GM12865 (cell line): ENCODE results near the gene ROBO1.

ENCODE experiments used
- DNase-seq: peaks from one replicate; pipeline ENCODE4 v3.0.0; 2010; ENCODE audit warnings: low read depth
- H3K4me3 ChIP-seq: 2 replicates; pipeline ENCODE4 v1.5.1; 2011; ENCODE audit warnings: mild to moderate bottlenecking, low read depth, low read length, control low read depth
- TF ChIP-seq, protein P1 (sequence below): IDR thresholded peaks from 2 replicates; pipeline ENCODE4 v1.5.1; 2011; ENCODE audit warnings: low read length, control low read depth, low read depth, inconsistent platforms; ENCODE audit not compliant: insufficient read depth; ENCODE audit errors: missing control alignments

The ROBO1 gene

DNA sequence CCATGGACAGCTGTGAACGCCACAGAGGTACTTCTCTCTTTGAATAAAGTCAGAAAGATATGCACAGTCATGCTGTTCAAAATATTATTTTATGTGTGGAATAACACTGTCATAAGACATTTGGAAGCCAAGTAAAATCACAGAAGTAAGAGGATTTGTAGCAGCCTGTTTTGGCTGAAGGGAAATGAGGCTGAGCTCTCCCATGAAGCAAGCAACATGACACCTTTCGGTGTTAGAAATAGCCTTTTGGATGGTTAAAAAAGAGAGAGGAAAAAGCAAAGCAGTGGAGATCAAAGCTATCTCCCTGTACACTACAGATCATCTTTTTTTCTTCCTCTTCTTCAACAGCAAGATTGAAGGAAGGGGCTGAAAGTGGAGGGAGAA lies 755.3 kb downstream of the ROBO1 start:
- TF ChIP-seq, protein P1, sequence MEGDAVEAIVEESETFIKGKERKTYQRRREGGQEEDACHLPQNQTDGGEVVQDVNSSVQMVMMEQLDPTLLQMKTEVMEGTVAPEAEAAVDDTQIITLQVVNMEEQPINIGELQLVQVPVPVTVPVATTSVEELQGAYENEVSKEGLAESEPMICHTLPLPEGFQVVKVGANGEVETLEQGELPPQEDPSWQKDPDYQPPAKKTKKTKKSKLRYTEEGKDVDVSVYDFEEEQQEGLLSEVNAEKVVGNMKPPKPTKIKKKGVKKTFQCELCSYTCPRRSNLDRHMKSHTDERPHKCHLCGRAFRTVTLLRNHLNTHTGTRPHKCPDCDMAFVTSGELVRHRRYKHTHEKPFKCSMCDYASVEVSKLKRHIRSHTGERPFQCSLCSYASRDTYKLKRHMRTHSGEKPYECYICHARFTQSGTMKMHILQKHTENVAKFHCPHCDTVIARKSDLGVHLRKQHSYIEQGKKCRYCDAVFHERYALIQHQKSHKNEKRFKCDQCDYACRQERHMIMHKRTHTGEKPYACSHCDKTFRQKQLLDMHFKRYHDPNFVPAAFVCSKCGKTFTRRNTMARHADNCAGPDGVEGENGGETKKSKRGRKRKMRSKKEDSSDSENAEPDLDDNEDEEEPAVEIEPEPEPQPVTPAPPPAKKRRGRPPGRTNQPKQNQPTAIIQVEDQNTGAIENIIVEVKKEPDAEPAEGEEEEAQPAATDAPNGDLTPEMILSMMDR, result no peak
- DNase-seq, result no peak
- no peak overlapping the region for H3K4me3 ChIP-seq

- TF ChIP-seq, protein P1, result no peak
- no peak overlapping the region for H3K4me3 ChIP-seq
- DNase-seq, result no peak
These were observed 755.8 kb downstream of the ROBO1 start for GRCh38 chr3:79011821-79012529.

DNA sequence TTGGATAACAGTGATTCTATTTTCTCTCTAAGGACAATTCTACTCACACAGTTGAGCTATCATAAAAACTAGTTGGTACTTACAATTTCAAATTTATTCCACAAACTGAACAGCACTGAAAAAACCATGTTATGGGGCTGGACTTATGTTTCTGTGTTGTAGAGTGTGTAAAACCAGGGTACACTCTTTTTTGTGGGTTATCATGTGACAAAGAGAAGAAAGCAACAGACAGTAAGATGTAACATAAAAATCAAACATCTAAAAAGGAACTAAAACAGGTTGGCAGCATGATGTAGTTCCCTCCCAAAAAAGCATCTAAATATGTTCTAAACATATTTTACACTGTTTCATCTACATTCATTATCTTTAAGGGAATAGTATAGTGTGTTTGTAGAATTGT lies 757.9 kb downstream of the ROBO1 start:
- H3K4me3 ChIP-seq, result no peak overlapping the region
- TF ChIP-seq, protein P1, result no peak
- no peak for DNase-seq

DNA sequence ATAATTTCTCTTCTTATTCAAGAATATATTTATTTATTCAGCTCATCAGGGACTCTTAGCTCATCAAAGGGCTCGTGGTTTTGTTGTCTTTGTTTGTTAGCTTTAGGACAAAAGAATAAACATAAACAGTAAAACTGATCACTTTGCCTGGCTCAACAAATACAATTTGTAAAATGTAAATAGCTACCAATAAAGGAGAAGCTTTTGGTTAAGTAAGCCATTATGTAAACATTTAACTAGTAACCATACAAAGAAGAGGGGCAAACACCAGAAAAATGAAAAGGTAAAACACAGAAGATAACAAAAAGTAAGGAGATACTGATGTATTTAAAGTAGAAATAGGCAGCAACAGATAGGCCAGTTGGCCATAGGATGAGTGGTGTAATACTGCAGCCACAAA lies 761.7 kb downstream of the ROBO1 start:
- H3K4me3 ChIP-seq, result no peak overlapping the region
- no peak for DNase-seq
- TF ChIP-seq, protein P1, result no peak

DNA sequence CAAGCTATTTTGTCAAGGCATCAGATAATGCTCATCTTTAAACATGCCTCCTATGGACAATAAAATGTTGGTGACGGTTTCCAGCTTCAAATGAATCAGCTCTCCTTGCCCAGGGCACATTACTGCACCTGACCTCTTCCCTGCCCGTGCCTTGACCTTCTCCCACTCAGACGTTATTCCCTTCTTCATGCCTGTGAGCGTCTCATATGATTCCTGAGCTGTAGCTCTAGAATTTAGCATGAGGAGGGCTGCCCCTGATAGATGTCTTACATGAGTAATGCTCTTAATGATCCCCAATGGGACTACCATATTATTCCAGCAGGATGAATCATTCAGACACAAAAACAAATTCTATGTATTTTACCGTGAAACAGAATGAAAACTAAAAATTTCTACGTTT lies 762.7 kb downstream of the ROBO1 start:
- TF ChIP-seq, protein P1, result no peak
- no peak for DNase-seq

DNA sequence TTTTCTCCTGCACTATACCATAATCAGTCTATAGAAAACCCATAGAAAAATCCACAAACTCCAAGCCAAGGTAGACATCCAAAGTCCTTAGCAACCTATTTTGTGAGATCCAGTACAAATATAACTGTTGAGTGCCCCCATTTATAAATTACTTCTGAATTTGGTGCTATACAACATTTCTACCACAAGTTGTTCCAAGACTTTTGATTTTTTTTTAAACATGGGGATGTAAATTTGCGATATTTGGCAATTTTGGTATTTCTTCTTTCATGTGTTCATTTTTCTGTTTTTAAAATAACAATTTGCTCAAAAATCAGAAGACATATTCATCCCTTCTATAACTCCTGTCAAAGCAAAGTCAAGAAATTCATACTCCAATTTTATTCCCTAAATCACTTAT lies 763.8 kb downstream of the ROBO1 start:
- no peak overlapping the region for H3K4me3 ChIP-seq
- TF ChIP-seq, protein P1, result no peak
- no peak for DNase-seq

More for the DNA sequence above, 762.7 kb downstream of the ROBO1 start:
- no peak overlapping the region for H3K4me3 ChIP-seq
